ENCODE measurements around the gene RRAD. TPM values are rescaled to one million over a fixed set of nuclear protein-coding genes. Genes with fewer than 3 reads are reported as not detected.

RRAD gene
- total RNA-seq, 8 experiments from 2014 or later: 0.60 to 33.2 (median 2.1) TPM

GRCh38 chr16:66872943-66873684 lies 52.2 kb downstream of the RRAD start:
- 0 to 50% (median 18%) methylated on average over 1 to 34 of the region's 39 CpGs; no CpG with 5 or more reads in 4 of the 10 experiments for WGBS, 10 experiments
- H3K4me3 ChIP-seq: peak overlapping the region; percentile 8 to 25 (median 17)
- H3K4me1 ChIP-seq (replicated peaks in 1 of 2): peaks cover 0 to 4% of the 10 kb centered on the region in 2 donors
- in situ Hi-C loops (cut with MboI; ENCODE audit: low pct_unique_long_range_greater_than_20kb in 2 of 9, low sequenced_read_pairs in 9 of 9, unreplicated experiment in 9 of 9): loop anchor here in 5 of 9 experiments (25.0 kb wide), 2 partner anchors 261 to 461 kb away; partner anchors contain the start of gene CMTM3 (in 1 of the 5)
- ATAC-seq (replicated peaks in 6 of 8): peak; percentile 98 to 99 (median 98)
- no peak overlapping the region for H3K27ac ChIP-seq

- Histone ChIP-seq H3K27ac (no peak overlapping the region), H3K4me3 (peak overlapping the region in 2 of 5 donors; percentile 11 to 25), H3K4me1 (replicated peaks in 1 of 2) (peaks cover 0 to 4% of the 10 kb centered on the region in 2 donors)
- ATAC-seq (replicated peaks in 6 of 8): no peak
- WGBS, 10 experiments: 62 to 100% (median 83%) methylated on average over 1 to 4 of the region's 4 CpGs; no CpG with 5 or more reads in 2 of the 10 experiments
- in situ Hi-C loops (cut with MboI; ENCODE audit: low pct_unique_long_range_greater_than_20kb in 2 of 9, low sequenced_read_pairs in 9 of 9, unreplicated experiment in 9 of 9): loop anchor here in 5 of 9 experiments (25.0 kb wide), 2 partner anchors 260 to 460 kb away; partner anchors contain the start of gene CMTM3 (in 1 of the 5)
Measured at GRCh38 chr16:66872559-66872942, 52.8 kb downstream of the RRAD start.

GRCh38 chr16:66871840-66872239 lies 53.5 kb downstream of the RRAD start:
- WGBS, 10 experiments: 80 to 100% (median 100%) methylated on average over 1 to 2 of the region's 3 CpGs; no CpG with 5 or more reads in 6 of the 10 experiments
- in situ Hi-C loops (cut with MboI; ENCODE audit: low pct_unique_long_range_greater_than_20kb in 2 of 9, low sequenced_read_pairs in 9 of 9, unreplicated experiment in 9 of 9): loop anchor here in 5 of 9 experiments (25.0 kb wide), 2 partner anchors 260 to 460 kb away; partner anchors contain the start of gene CMTM3 (in 1 of the 5)
- Histone ChIP-seq H3K4me3 (no peak overlapping the region), H3K4me1 (replicated peaks in 1 of 2) (peaks cover 0 to 4% of the 10 kb centered on the region in 2 donors), H3K27ac (no peak overlapping the region)
- no peak for ATAC-seq (replicated peaks in 6 of 8)

Other genes starting within 250 kb of the RRAD start
- 10 to 100 TPM in 6 of 8 experiments, 1 to 10 TPM in 2; 8.3 to 45.3 (median 12.3) TPM for gene CMTM4, start 228.8 kb downstream of the RRAD start, total RNA-seq
- gene DYNC1LI2, start 173.9 kb downstream of the RRAD start, total RNA-seq: 100 to 1,000 TPM in 5 of 8 experiments, 10 to 100 TPM in 3; 71.9 to 174 (median 114) TPM
- gene TERB1, start 124.0 kb downstream of the RRAD start, total RNA-seq: under 1 TPM in 2 of 8 experiments, not detected in 6; 0.05 to 0.09 TPM
- gene NAE1, start 94.6 kb downstream of the RRAD start, total RNA-seq: 10 to 100 TPM; 46.1 to 82.6 (median 51.5) TPM
- 1 to 10 TPM in 1 of 8 experiments, under 1 TPM in 3, not detected in 4; 0.20 to 2.6 (median 0.42) TPM for gene CA7, start 81.1 kb downstream of the RRAD start, total RNA-seq
- gene PDP2, start 45.0 kb downstream of the RRAD start, total RNA-seq: 10 to 100 TPM in 2 of 8 experiments, 1 to 10 TPM in 6; 4.3 to 19.0 (median 8.5) TPM
- under 1 TPM in 4 of 8 experiments, not detected in 4; 0.04 to 0.24 (median 0.09) TPM for gene CDH16, start 6.7 kb downstream of the RRAD start, total RNA-seq
- gene CIAO2B, start 8.9 kb upstream of the RRAD start, total RNA-seq: 100 to 1,000 TPM in 7 of 8 experiments, 10 to 100 TPM in 1; 95.4 to 159 (median 112) TPM
- 10 to 100 TPM; 16.8 to 73.9 (median 32.2) TPM for gene CES2, start 10.0 kb upstream of the RRAD start, total RNA-seq
- 1 to 10 TPM in 2 of 8 experiments, under 1 TPM in 6; 0.09 to 1.9 (median 0.53) TPM for gene CES3, start 35.7 kb upstream of the RRAD start, total RNA-seq
- gene CES4A, start 63.1 kb upstream of the RRAD start, total RNA-seq: 10 to 100 TPM in 3 of 8 experiments, 1 to 10 TPM in 4, under 1 TPM in 1; 0.96 to 27.4 (median 7.1) TPM
- 10 to 100 TPM; 20.1 to 77.7 (median 33.0) TPM for gene CBFB, start 103.6 kb upstream of the RRAD start, total RNA-seq
- gene PHAF1, start 184.4 kb upstream of the RRAD start, total RNA-seq: 10 to 100 TPM; 10.4 to 18.8 (median 14.9) TPM
- 10 to 100 TPM in 2 of 8 experiments, 1 to 10 TPM in 4, under 1 TPM in 2; 0.54 to 20.9 (median 4.3) TPM for gene B3GNT9, start 225.5 kb upstream of the RRAD start, total RNA-seq
- 10 to 100 TPM in 3 of 8 experiments, 1 to 10 TPM in 4, under 1 TPM in 1; 0.42 to 18.0 (median 6.6) TPM for gene TRADD, start 234.4 kb upstream of the RRAD start, total RNA-seq
- gene FBXL8, start 234.4 kb upstream of the RRAD start, total RNA-seq: 10 to 100 TPM in 3 of 8 experiments, 1 to 10 TPM in 5; 1.0 to 44.5 (median 9.0) TPM
- gene HSF4, start 239.2 kb upstream of the RRAD start, total RNA-seq: 10 to 100 TPM in 7 of 8 experiments, 1 to 10 TPM in 1; 4.6 to 33.1 (median 18.4) TPM
- gene NOL3, start 245.0 kb upstream of the RRAD start, total RNA-seq: 10 to 100 TPM in 7 of 8 experiments, 1 to 10 TPM in 1; 7.3 to 28.0 (median 15.3) TPM